H1 (cell line): ENCODE results near the gene MYPN. TPM values are rescaled to one million over a fixed set of nuclear protein-coding genes. Genes with fewer than 3 reads are reported as not detected.

ENCODE experiments used
- CTCF ChIA-PET: fragments of 300-600 bp; sonication (Branson Sonifier 250); formaldehyde crosslinking; loops from one replicate; lab custom pipeline; 2021; ENCODE audit not compliant: partially characterized antibody; lab: Charles Lee
- POLR2A ChIA-PET: fragments of 300-600 bp; sonication (Branson Sonifier 250); formaldehyde crosslinking; loops from one replicate; lab custom pipeline; 2021; ENCODE audit warnings: inconsistent platforms; ENCODE audit not compliant: partially characterized antibody; lab: Charles Lee
- DNase-seq, 2 experiments: peaks; one replicate each; pipeline versions ENCODE4 v3.0.0 to v3.0.0-alpha.2; 2010 to 2022; ENCODE audit warnings: low spot score in 2 of 2, low read depth in 1 of 2, mixed read lengths in 1 of 2
- FAIRE-seq: peaks from 2 replicates; lab custom pipeline; 2011; peaks lifted over from hg19 to GRCh38; lab: Jason Lieb, UNC
- H2AFZ ChIP-seq: 2 replicates; pipeline ENCODE4 v1.8.1; 2012; ENCODE audit warnings: low read length, inconsistent platforms
- H2AK5ac ChIP-seq: 2 replicates; pipeline ENCODE4 v1.6.1; 2013; ENCODE audit warnings: low read depth, low read length
- H2BK120ac ChIP-seq: replicated peaks from 2 replicates; pipeline ENCODE3; 2013; ENCODE audit warnings: low read depth, low read length, inconsistent platforms
- H2BK12ac ChIP-seq: 2 replicates; pipeline ENCODE4 v1.6.1; 2013; ENCODE audit warnings: low read depth, low read length
- H2BK15ac ChIP-seq: 2 replicates; pipeline ENCODE4 v1.6.1; 2013; ENCODE audit warnings: low read length
- H2BK20ac ChIP-seq: 2 replicates; pipeline ENCODE4 v1.6.1; 2013; ENCODE audit warnings: low read length
- H2BK5ac ChIP-seq: 2 replicates; pipeline ENCODE4 v1.6.1; 2013; ENCODE audit warnings: low read depth, low read length
- H3K14ac ChIP-seq: 2 replicates; pipeline ENCODE4 v1.6.1; 2013; ENCODE audit warnings: inconsistent platforms; ENCODE audit not compliant: insufficient read length
- H3K18ac ChIP-seq: 2 replicates; pipeline ENCODE4 v1.6.1; 2013; ENCODE audit warnings: low read length; ENCODE audit errors: extremely low read depth
- H3K23ac ChIP-seq: 2 replicates; pipeline ENCODE4 v1.6.1; 2013; ENCODE audit warnings: inconsistent platforms; ENCODE audit not compliant: insufficient read length
- H3K23me2 ChIP-seq: 2 replicates; pipeline ENCODE4 v1.6.1; 2013; ENCODE audit warnings: low read depth, low read length
- H3K27ac ChIP-seq: 2 replicates; pipeline ENCODE4 v1.6.1; 2011; ENCODE audit warnings: low read depth, low read length, inconsistent platforms
- H3K27me3 ChIP-seq, 4 experiments: replicated peaks in 1 of 4; 1 replicate in 1 of 4; 2 replicates in 3 of 4; pipeline versions ENCODE4 v1.6.1 to v1.8.1; 2011 to 2013; ENCODE audit warnings: low read length in 3 of 4, mild to moderate bottlenecking in 3 of 4, inconsistent platforms in 2 of 4, mixed read lengths in 2 of 4, moderate library complexity in 1 of 4; ENCODE audit not compliant: control insufficient read depth in 3 of 4, insufficient read depth in 3 of 4; ENCODE audit errors: extremely low read depth in 1 of 4
- H3K36me3 ChIP-seq, 4 experiments: 2 replicates each; pipeline versions ENCODE4 v1.6.1 to v1.8.1; 2011 to 2013; ENCODE audit warnings: mild to moderate bottlenecking in 4 of 4, low read length in 3 of 4, moderate library complexity in 2 of 4, control low read depth in 1 of 4, inconsistent platforms in 1 of 4; ENCODE audit not compliant: insufficient read depth in 4 of 4, control insufficient read depth in 2 of 4
- H3K4ac ChIP-seq: replicated peaks from 2 replicates; pipeline ENCODE3; 2013; ENCODE audit warnings: low read length, low read depth, mixed read lengths, inconsistent platforms; ENCODE audit not compliant: insufficient read length
- H3K4me1 ChIP-seq, 4 experiments: replicated peaks in 1 of 4; 1 replicate in 1 of 4; 2 replicates in 3 of 4; pipeline versions ENCODE4 v1.6.1 to v1.8.1; 2011 to 2013; ENCODE audit warnings: low read length in 3 of 4, inconsistent platforms in 2 of 4, mixed read lengths in 1 of 4; ENCODE audit not compliant: insufficient read depth in 4 of 4, control insufficient read depth in 3 of 4
- H3K4me2 ChIP-seq, 2 experiments: 2 replicates each; pipeline versions ENCODE4 v1.6.1 to v1.8.1; 2011 to 2013; ENCODE audit warnings: low read depth in 2 of 2, low read length in 2 of 2, control low read depth in 1 of 2, inconsistent platforms in 1 of 2, mild to moderate bottlenecking in 1 of 2; ENCODE audit not compliant: insufficient read depth in 1 of 2
- H3K4me3 ChIP-seq, 4 experiments: fragments of 200-600, 300-600 bp in 1 of 4; sonication (generic), shearing (Covaris generic), sonication (Bioruptor Twin) in 1 of 4; 2 replicates each; pipeline versions ENCODE4 v1.5.1 to v1.8.1; 2011 to 2016; ENCODE audit warnings: low read length in 4 of 4, low read depth in 3 of 4, control low read depth in 2 of 4, inconsistent platforms in 2 of 4, mild to moderate bottlenecking in 2 of 4, mixed read lengths in 1 of 4, moderate library complexity in 1 of 4; ENCODE audit not compliant: insufficient read depth in 2 of 4; ENCODE audit errors: extremely low read depth in 1 of 4
- H3K56ac ChIP-seq: replicated peaks from 2 replicates; pipeline ENCODE3; 2013; ENCODE audit warnings: low read depth, mild to moderate bottlenecking, mixed read lengths, low read length, inconsistent platforms; ENCODE audit not compliant: insufficient read length
- H3K79me1 ChIP-seq: 2 replicates; pipeline ENCODE4 v1.6.1; 2013; ENCODE audit warnings: low read depth, low read length, control low read depth
- H3K79me2 ChIP-seq, 2 experiments: 2 replicates each; pipeline versions ENCODE4 v1.6.1 to v1.8.1; 2012 to 2013; ENCODE audit warnings: low read length in 2 of 2, mild to moderate bottlenecking in 2 of 2, inconsistent platforms in 1 of 2; ENCODE audit not compliant: insufficient read depth in 2 of 2, control insufficient read depth in 1 of 2
- H3K9ac ChIP-seq, 4 experiments: replicated peaks in 1 of 4; 1 replicate in 1 of 4; 2 replicates in 3 of 4; pipeline versions ENCODE4 v1.6.1 to v1.8.1; 2011 to 2013; ENCODE audit warnings: low read depth in 3 of 4, low read length in 3 of 4, control low read depth in 2 of 4, mild to moderate bottlenecking in 2 of 4, moderate library complexity in 2 of 4, inconsistent platforms in 1 of 4; ENCODE audit errors: extremely low read depth in 1 of 4
- H3K9me3 ChIP-seq, 2 experiments: 2 replicates each; pipeline versions ENCODE4 v1.6.1 to v1.8.1; 2012 to 2013; ENCODE audit warnings: mild to moderate bottlenecking in 2 of 2, moderate library complexity in 2 of 2, control low read depth in 1 of 2, inconsistent platforms in 1 of 2, low read depth in 1 of 2, low read length in 1 of 2, mixed read lengths in 1 of 2; ENCODE audit not compliant: insufficient read depth in 2 of 2
- H4K20me1 ChIP-seq, 2 experiments: replicated peaks in 1 of 2; 2 replicates each; pipeline versions ENCODE3 to v1.8.1; 2011 to 2013; ENCODE audit warnings: inconsistent platforms in 2 of 2, low read length in 2 of 2, mild to moderate bottlenecking in 1 of 2; ENCODE audit not compliant: insufficient read depth in 2 of 2, control insufficient read depth in 1 of 2
- H4K5ac ChIP-seq: 2 replicates; pipeline ENCODE4 v1.6.1; 2013; ENCODE audit warnings: low read length, low read depth, mixed read lengths, inconsistent platforms; ENCODE audit not compliant: insufficient read length
- H4K8ac ChIP-seq: 2 replicates; pipeline ENCODE4 v1.8.0; 2013; ENCODE audit warnings: mild to moderate bottlenecking, moderate library complexity, low read length, inconsistent platforms; ENCODE audit not compliant: insufficient read depth; ENCODE audit errors: extremely low read depth
- H4K91ac ChIP-seq: replicated peaks from 2 replicates; pipeline ENCODE3; 2013; ENCODE audit warnings: low read length, mixed read lengths, inconsistent platforms; ENCODE audit not compliant: insufficient read length
- ASH2L ChIP-seq: fragments of 200-600, 300-600 bp; sonication (generic); IDR thresholded peaks from one replicate; pipeline ENCODE4 v1.7.1; 2017; ENCODE audit warnings: low read length
- EGR1 ChIP-seq: IDR thresholded peaks from 2 replicates; pipeline ENCODE4 v1.6.1; 2011; ENCODE audit warnings: low read depth, low read length, borderline replicate concordance
- HDAC2 ChIP-seq, 2 experiments: fragments of 300-600 bp in 1 of 2; sonication (generic) in 1 of 2; IDR thresholded peaks; 2 replicates each; pipeline ENCODE4 v1.6.1; 2011 to 2012; ENCODE audit warnings: low read depth in 2 of 2, low read length in 2 of 2, mild to moderate bottlenecking in 2 of 2, moderate library complexity in 2 of 2, borderline replicate concordance in 1 of 2, inconsistent platforms in 1 of 2
- SIN3A ChIP-seq, 2 experiments: IDR thresholded peaks in 1 of 2; conservative IDR thresholded peaks in 1 of 2; 2 replicates each; pipeline ENCODE4 v1.6.1; 2011 to 2012; ENCODE audit warnings: low read length in 2 of 2, improper control_type of control experiment in 1 of 2, low read depth in 1 of 2, mild to moderate bottlenecking in 1 of 2
- SP4 ChIP-seq: IDR thresholded peaks from 2 replicates; pipeline ENCODE4 v1.6.1; 2012; ENCODE audit warnings: low read length, inconsistent platforms
- WGBS, 2 experiments: shearing (Covaris generic) in 1 of 2; methylation state at CpG; one replicate each; pipeline versions ENCODE4 v1.1.6 to v1.1.7; 2013 to 2015; ENCODE audit warnings: low lambda C conversion rate in 2 of 2, mixed read lengths in 2 of 2, inconsistent platforms in 1 of 2, low coverage in 1 of 2, missing lambda C conversion rate in 1 of 2; ENCODE audit not compliant: insufficient replicate concordance in 2 of 2, insufficient coverage in 1 of 2, insufficient read length in 1 of 2; ENCODE audit errors: extremely low coverage in 1 of 2, missing lambda C conversion rate in 1 of 2; 5-methylcytosine and 5-hydroxymethylcytosine counted together
- polyA plus RNA-seq, 7 experiments: library from polyadenylated mRNA; depleted of rRNA in 3 of 7; stranded (reverse) in 5 of 7; unstranded in 2 of 7; fragments of >200 nt in 5 of 7; fragments of 200-250 nt in 2 of 7; gene quantifications; 1 replicate in 5 of 7; 2 replicates in 1 of 7; 4 replicates in 1 of 7; pipeline versions ENCODE4 v1.2.1 to v1.2.3, GENCODE V29; 2011 to 2013; ENCODE audit warnings: missing spikeins in 2 of 7, mixed read lengths in 2 of 7
- total RNA-seq: library from RNA; stranded (reverse); fragmentation: NEBNext Ultra II Directional; extraction: Animal tissue kit (Norgen Biotek cat#: 25700); gene quantifications from 2 replicates; pipeline ENCODE4 v1.2.1, GENCODE V29; 2021

The MYPN gene
- total and polyA plus RNA-seq, 2 of the 8 experiments (the other 6 are each of a cell fraction or from before 2014, with no cell fraction given), result not detected

DNA sequence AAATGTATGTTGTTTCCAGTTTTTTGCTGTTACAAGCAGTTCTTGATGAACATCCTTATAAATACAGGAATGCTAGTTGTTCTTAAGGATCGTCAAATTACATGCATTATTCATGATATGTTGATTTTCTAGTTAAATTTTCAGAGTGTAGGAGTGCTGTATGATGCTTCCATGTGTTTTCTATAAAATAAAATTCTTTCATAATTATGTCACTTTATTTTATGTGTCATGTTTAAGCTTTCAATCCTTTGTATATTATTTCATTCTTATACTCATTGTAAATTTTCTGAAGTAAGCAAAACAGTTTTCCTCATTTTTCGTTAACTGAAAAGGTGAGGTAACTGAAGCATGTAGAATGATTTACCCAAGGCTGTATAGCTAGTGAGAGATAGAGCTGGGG, 16.8 kb upstream of the MYPN start:
- Histone ChIP-seq H3K4me2 (no peak overlapping the region), H2BK5ac (no peak overlapping the region), H3K4me1 (peaks cover 0 to 7% (median 4%) of the 10 kb centered on the region in 4 experiments; a peak in 4 of 7 replicates), H3K18ac (no peak overlapping the region), H3K27me3 (no peaks in the 10 kb centered on the region), H2AK5ac (no peak overlapping the region), H3K79me2 (no peaks in the 10 kb centered on the region), H3K23me2 (no peaks in the 10 kb centered on the region), H2BK120ac (no peak overlapping the region), H2AFZ (no peak overlapping the region), H3K14ac (no peak overlapping the region), H4K91ac (no peak overlapping the region), H3K4me3 (no peak overlapping the region), H3K79me1 (no peaks in the 10 kb centered on the region), H3K9me3 (no peaks in the 10 kb centered on the region), H4K5ac (no peak overlapping the region), H3K9ac (no peak overlapping the region), H3K27ac (no peak overlapping the region), H2BK15ac (no peak overlapping the region), H3K23ac (no peak overlapping the region), H2BK12ac (no peak overlapping the region), H2BK20ac (no peak overlapping the region), H3K4ac (no peak overlapping the region), H4K20me1 (no peaks in the 10 kb centered on the region), H3K36me3 (no peaks in the 10 kb centered on the region), H3K56ac (no peak overlapping the region), H4K8ac (no peak overlapping the region)
- DNase-seq (no peak), FAIRE-seq (no peak)
- 85% methylated on average over 2 of the region's 2 CpGs; no CpG with 5 or more reads in 1 of the 2 experiments for WGBS, 2 experiments
- CTCF ChIA-PET, result interaction anchor here (0.6 to 2.1 kb wide), 3 partner anchors 16 to 63 kb away, joined by 3 to 6 read pairs (median 4); no protein-coding TSS in a partner anchor
- POLR2A ChIA-PET, result no interaction called here
- no peak for TF ChIP-seq SP4
- TF ChIP-seq HDAC2 (IDR thresholded peaks at IDR 0.05; ENCODE audit: borderline replicate concordance in 1 of 2, low read depth in 2 of 2, low read length in 2 of 2), result no peak
- no peak for TF ChIP-seq EGR1
- no peak for TF ChIP-seq SIN3A (conservative IDR thresholded peaks at IDR 0.05 in 1 of 2, IDR thresholded peaks at IDR 0.05 in 1 of 2; ENCODE audit: low read depth in 1 of 2, low read length in 2 of 2)
- no peak for TF ChIP-seq ASH2L
